Measurements from ENCODE around the gene MEGF11. TPM values are rescaled to one million over a fixed set of nuclear protein-coding genes. Genes with fewer than 3 reads are reported as not detected.

The MEGF11 gene
- polyA plus RNA-seq, 1 of the 3 experiments (the other 2 are of a cell fraction), result not detected

- no peak overlapping the region for H3K9ac ChIP-seq
These were observed 336.7 kb downstream of the MEGF11 start for GRCh38 chr15:65916664-65917406.

More at GRCh38 chr15:65916664-65917406, 336.7 kb downstream of the MEGF11 start:
- Histone ChIP-seq H3K27me3 (ENCODE audit: insufficient read depth) (no peaks in the 10 kb centered on the region), H2AFZ (ENCODE audit: low read depth) (no peak overlapping the region), H3K9me3 (no peaks in the 10 kb centered on the region), H3K27ac (ENCODE audit: low read depth in 2 of 2, low read length in 1 of 2) (no peak overlapping the region), H3K9me2 (no peaks in the 10 kb centered on the region), H3K36me3 (replicated peaks in 1 of 2; ENCODE audit: control insufficient read depth in 1 of 2, insufficient read depth in 2 of 2, low read length in 1 of 2) (peaks cover 0 to 9% of the 10 kb centered on the region in 2 experiments), H3K4me1 (ENCODE audit: control insufficient read depth in 1 of 2, insufficient read depth in 2 of 2, low read depth in 1 of 2, low read length in 1 of 2) (peaks cover 0 to 23% of the 10 kb centered on the region in 2 experiments; a peak in 1 of 4 replicates), H3K4me2 (no peak overlapping the region), H4K20me1 (ENCODE audit: insufficient read depth) (no peaks in the 10 kb centered on the region), H3K4me3 (ENCODE audit: low read depth in 2 of 2, low read length in 1 of 2) (no peak overlapping the region), H3F3A (replicated peaks; ENCODE audit: insufficient read depth) (no peaks in the 10 kb centered on the region), H3K79me2 (ENCODE audit: insufficient read depth) (no peaks in the 10 kb centered on the region)
- 0 out of 2 replicates have a peak, but pooled peaks have one; percentile 31 for TF ChIP-seq MXI1 (IDR thresholded peaks at IDR 0.05; ENCODE audit: low read depth, low read length)
- no peak for TF ChIP-seq TCF12 (IDR thresholded peaks at IDR 0.05)
- TF ChIP-seq USF2 (IDR thresholded peaks at IDR 0.05; ENCODE audit: borderline replicate concordance, low read depth, low read length), result no peak
- TF ChIP-seq GATA2 (CRISPR knock-in tag; IDR thresholded peaks at IDR 0.05), result no peak
- no peak for TF ChIP-seq TAF1 (IDR thresholded peaks at IDR 0.05; ENCODE audit: borderline replicate concordance, low read depth, low read length)
- peak; percentile 30 for TF ChIP-seq CHD2 (IDR thresholded peaks at IDR 0.05; ENCODE audit: low read length, partially characterized antibody)
- TF ChIP-seq, protein P1, sequence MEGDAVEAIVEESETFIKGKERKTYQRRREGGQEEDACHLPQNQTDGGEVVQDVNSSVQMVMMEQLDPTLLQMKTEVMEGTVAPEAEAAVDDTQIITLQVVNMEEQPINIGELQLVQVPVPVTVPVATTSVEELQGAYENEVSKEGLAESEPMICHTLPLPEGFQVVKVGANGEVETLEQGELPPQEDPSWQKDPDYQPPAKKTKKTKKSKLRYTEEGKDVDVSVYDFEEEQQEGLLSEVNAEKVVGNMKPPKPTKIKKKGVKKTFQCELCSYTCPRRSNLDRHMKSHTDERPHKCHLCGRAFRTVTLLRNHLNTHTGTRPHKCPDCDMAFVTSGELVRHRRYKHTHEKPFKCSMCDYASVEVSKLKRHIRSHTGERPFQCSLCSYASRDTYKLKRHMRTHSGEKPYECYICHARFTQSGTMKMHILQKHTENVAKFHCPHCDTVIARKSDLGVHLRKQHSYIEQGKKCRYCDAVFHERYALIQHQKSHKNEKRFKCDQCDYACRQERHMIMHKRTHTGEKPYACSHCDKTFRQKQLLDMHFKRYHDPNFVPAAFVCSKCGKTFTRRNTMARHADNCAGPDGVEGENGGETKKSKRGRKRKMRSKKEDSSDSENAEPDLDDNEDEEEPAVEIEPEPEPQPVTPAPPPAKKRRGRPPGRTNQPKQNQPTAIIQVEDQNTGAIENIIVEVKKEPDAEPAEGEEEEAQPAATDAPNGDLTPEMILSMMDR (IDR thresholded peaks at IDR 0.05), result peak; percentile 61
- no peak for TF ChIP-seq EP300 (IDR thresholded peaks at IDR 0.05; ENCODE audit: borderline replicate concordance in 1 of 2, low read depth in 1 of 2, low read length in 1 of 2)
- peak; percentile 97 for TF ChIP-seq RAD21 (IDR thresholded peaks at IDR 0.05; ENCODE audit: low read length)
- TF ChIP-seq ELF1 (IDR thresholded peaks at IDR 0.05), result no peak
- TF ChIP-seq POLR2AphosphoS5 (IDR thresholded peaks at IDR 0.05; ENCODE audit: low read depth, low read length), result no peak
- peak; percentile 87 for TF ChIP-seq SMC3 (IDR thresholded peaks at IDR 0.05; ENCODE audit: low read depth, low read length)
- TF ChIP-seq, protein P2, sequence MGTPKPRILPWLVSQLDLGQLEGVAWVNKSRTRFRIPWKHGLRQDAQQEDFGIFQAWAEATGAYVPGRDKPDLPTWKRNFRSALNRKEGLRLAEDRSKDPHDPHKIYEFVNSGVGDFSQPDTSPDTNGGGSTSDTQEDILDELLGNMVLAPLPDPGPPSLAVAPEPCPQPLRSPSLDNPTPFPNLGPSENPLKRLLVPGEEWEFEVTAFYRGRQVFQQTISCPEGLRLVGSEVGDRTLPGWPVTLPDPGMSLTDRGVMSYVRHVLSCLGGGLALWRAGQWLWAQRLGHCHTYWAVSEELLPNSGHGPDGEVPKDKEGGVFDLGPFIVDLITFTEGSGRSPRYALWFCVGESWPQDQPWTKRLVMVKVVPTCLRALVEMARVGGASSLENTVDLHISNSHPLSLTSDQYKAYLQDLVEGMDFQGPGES (IDR thresholded peaks at IDR 0.05; ENCODE audit: low read depth, low read length), result no peak
- CTCF ChIA-PET, result interaction anchor here (0.5 to 4.1 kb wide), 55 partner anchors 9 to 650 kb away, joined by 3 to 40 read pairs (median 4); partner anchors contain the start of gene SNAPC5
- peak; percentile 91 for DNase-seq
- 48% methylated on average over 7 of the region's 16 CpGs for WGBS (ENCODE audit: low lambda C conversion rate)
- POLR2A ChIA-PET, result interaction anchor here (0.6 to 0.8 kb wide), 2 partner anchors 15 to 332 kb away, joined by 3 read pairs; no protein-coding TSS in a partner anchor
